Upper lobe of left lung (tissue), 6 donors: ENCODE measurements around the gene CTTN. TPM values are rescaled to one million over a fixed set of nuclear protein-coding genes. Genes with fewer than 3 reads are reported as not detected.
"Not testable (repeated sequence)": the region's sequence is repeated elsewhere in the genome, so short reads cannot be mapped to it uniquely, and the experiment has no call there.

Experiments used
- ATAC-seq, 2 donors: fragments of 200-7000 bp; cut with Tn5 transposase; one replicate each; pipeline ENCODE4 v1.9.1; 2022; ENCODE audit warnings: mild to moderate bottlenecking in 2 of 2, moderate library complexity in 2 of 2; ENCODE audit not compliant: low FRiP score in 2 of 2
- DNase-seq, 2 donors: peaks; one replicate each; pipeline ENCODE4 v3.0.0-alpha.2; 2019 to 2020
- H3K27ac ChIP-seq, 4 donors: fragments of 200-600 bp; sonication (generic); one replicate each; pipeline ENCODE4 v1.5.1; 2016 to 2019
- H3K27me3 ChIP-seq, 4 donors: fragments of 200-600 bp; sonication (generic); one replicate each; pipeline ENCODE4 v1.5.1; 2017 to 2019
- H3K36me3 ChIP-seq, 4 donors: fragments of 200-600 bp; sonication (generic); one replicate each; pipeline ENCODE4 v1.5.1; 2016 to 2019
- H3K4me1 ChIP-seq, 4 donors: fragments of 200-600 bp; sonication (generic); one replicate each; pipeline ENCODE4 v1.5.1; 2018 to 2019
- H3K4me3 ChIP-seq, 4 donors: fragments of 200-600 bp; sonication (generic); one replicate each; pipeline ENCODE4 v1.5.1; 2017 to 2019; ENCODE audit warnings: mild to moderate bottlenecking in 2 of 4, moderate library complexity in 1 of 4
- H3K9me3 ChIP-seq, 4 donors: fragments of 200-600 bp; sonication (generic); one replicate each; pipeline ENCODE4 v1.5.1; 2018 to 2019
- EP300 ChIP-seq, 4 donors: sonication (generic); formaldehyde crosslinking; IDR thresholded peaks; one replicate each; pipeline ENCODE4 v1.5.1; 2017; ENCODE audit warnings: antibody characterized with exemption in 4 of 4, control low read depth in 2 of 4
- POLR2A ChIP-seq, 4 donors: fragments of 450-650 bp; IDR thresholded peaks; one replicate each; pipeline ENCODE4 v1.5.1; 2016 to 2017; ENCODE audit warnings: antibody characterized with exemption in 4 of 4, mild to moderate bottlenecking in 2 of 4
- POLR2AphosphoS5 ChIP-seq, 2 donors: sonication (generic); formaldehyde crosslinking; IDR thresholded peaks; one replicate each; pipeline ENCODE4 v1.5.1; 2017; ENCODE audit warnings: antibody characterized with exemption in 2 of 2
- WGBS, 2 donors: methylation state at CpG; one replicate each; pipeline ENCODE4 v1.1.5; 2017 to 2018; 5-methylcytosine and 5-hydroxymethylcytosine counted together
- total RNA-seq, 6 donors: library from RNA; depleted of rRNA in 4 of 6; stranded (reverse); fragments of >200 nt in 4 of 6; gene quantifications; one replicate each; pipeline versions ENCODE4 v1.1.0 to v1.2.1, GENCODE V29; 2016 to 2021
- TF ChIP-seq, protein P1 (sequence below), 6 experiments: fragments of 450-650 bp in 4 of 6; fragments of 200-600 bp in 2 of 6; sonication (generic) in 2 of 6; IDR thresholded peaks; one replicate each; pipeline ENCODE4 v1.5.1; 2016 to 2019; ENCODE audit warnings: antibody characterized with exemption in 6 of 6
- donor health status: DM: no; HTN: no; CAD: no; lungs with moderate emphysema.
- donor health status: DM: no; HTN: yes; CAD: no; lungs with severe emphysema.

Gene CTTN
- total RNA-seq, 6 donors from 2014 or later, result 175 to 413 (median 218) TPM

DNA sequence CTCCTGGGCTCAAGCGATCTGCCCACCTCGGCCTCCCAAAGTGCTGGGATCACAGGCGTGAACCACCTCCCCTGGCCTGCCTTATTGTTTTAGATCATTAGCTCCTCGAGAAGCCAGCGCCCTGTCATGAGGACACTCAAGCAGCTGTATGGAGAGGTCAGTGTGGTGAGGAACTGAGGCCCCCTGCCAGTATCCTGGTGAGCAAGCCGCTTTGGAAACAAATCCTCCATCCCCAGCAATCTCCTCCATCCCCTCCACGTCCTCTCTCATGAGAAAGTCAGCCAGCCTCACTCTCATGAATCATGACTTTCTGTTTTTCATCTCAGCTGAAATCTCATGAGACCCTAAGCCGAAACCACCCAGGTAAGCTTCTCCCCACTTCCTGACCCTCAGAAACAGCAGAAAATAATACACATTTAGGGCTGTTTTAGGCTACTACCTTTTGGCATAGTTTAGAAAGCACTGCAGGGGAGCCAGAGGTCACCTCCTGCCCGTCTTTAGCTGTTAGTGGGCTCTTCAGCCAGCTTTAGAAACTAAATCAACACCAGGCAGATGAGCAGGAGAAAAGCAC, 56.0 kb downstream of the CTTN start:
- H3K4me3 ChIP-seq, result no peak overlapping the region
- no peaks in the 10 kb centered on the region for H3K4me1 ChIP-seq
- DNase-seq (no peak), ATAC-seq (no peak)
- H3K36me3 ChIP-seq, result no peaks in the 10 kb centered on the region
- H3K27me3 ChIP-seq, result no peaks in the 10 kb centered on the region
- peaks cover under 1 to 11% (median 5%) of the 10 kb centered on the region in 4 donors for H3K9me3 ChIP-seq
- no peak for TF ChIP-seq EP300 (IDR thresholded peaks at IDR 0.05)
- no peak for TF ChIP-seq POLR2A (IDR thresholded peaks at IDR 0.05)
- no peak for TF ChIP-seq POLR2AphosphoS5 (IDR thresholded peaks at IDR 0.05)
- TF ChIP-seq, protein P1, sequence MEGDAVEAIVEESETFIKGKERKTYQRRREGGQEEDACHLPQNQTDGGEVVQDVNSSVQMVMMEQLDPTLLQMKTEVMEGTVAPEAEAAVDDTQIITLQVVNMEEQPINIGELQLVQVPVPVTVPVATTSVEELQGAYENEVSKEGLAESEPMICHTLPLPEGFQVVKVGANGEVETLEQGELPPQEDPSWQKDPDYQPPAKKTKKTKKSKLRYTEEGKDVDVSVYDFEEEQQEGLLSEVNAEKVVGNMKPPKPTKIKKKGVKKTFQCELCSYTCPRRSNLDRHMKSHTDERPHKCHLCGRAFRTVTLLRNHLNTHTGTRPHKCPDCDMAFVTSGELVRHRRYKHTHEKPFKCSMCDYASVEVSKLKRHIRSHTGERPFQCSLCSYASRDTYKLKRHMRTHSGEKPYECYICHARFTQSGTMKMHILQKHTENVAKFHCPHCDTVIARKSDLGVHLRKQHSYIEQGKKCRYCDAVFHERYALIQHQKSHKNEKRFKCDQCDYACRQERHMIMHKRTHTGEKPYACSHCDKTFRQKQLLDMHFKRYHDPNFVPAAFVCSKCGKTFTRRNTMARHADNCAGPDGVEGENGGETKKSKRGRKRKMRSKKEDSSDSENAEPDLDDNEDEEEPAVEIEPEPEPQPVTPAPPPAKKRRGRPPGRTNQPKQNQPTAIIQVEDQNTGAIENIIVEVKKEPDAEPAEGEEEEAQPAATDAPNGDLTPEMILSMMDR (IDR thresholded peaks at IDR 0.05), result no peak
- H3K27ac ChIP-seq, result no peak overlapping the region
- 75 to 78% methylated on average over 9 of the region's 9 CpGs for WGBS, 2 donors

DNA sequence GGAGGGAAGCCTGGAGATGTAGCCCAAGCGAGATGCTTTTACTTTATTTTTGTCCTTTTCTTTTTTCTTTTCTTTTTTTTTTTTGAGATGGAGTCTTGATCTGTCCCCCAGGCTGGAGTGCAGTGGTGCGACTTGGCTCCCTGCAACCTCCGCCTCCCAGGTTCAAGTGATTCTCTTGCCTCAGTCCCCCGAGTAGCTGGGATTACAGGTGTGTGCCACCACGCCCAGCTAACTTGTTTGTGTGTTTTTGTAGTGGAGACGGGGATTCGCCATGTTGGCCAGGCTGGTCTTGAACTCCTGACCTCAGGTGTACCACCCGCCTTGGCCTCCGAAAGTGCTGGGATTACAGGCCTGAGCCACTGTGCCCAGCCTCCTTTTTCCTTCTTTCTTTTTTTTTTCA, 56.5 kb downstream of the CTTN start:
- H3K36me3 ChIP-seq, H3K27me3 ChIP-seq, DNase-seq, H3K4me3 ChIP-seq, ATAC-seq, H3K4me1 ChIP-seq, H3K27ac ChIP-seq, H3K9me3 ChIP-seq: not testable (repeated sequence)
- WGBS, 2 donors, result 82 to 93% methylated on average over 9 of the region's 9 CpGs

DNA sequence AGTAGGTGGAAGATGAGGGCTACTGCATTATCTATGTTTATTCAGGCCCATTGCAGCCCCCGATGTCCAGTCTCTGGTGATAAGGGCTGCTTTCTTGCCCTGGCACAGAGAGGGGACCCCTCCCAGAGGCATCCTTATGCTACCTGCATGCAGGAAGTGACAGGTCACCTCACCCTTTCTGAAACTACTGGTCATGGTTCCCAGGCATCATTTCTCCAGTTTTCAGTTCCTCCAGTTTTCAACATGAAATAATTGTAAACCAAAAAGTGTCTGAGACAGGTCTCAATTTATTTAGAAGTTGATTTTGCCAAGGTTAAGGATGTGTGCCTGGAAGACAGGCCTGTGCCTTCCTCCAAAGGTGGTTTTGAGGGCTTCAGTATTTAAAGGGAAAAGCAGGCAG, 57.0 kb downstream of the CTTN start:
- H3K4me3 ChIP-seq, result no peak overlapping the region
- H3K27me3 ChIP-seq, result no peaks in the 10 kb centered on the region
- H3K36me3 ChIP-seq, result no peaks in the 10 kb centered on the region
- H3K4me1 ChIP-seq, result no peaks in the 10 kb centered on the region
- TF ChIP-seq EP300 (IDR thresholded peaks at IDR 0.05) (no peak), POLR2AphosphoS5 (IDR thresholded peaks at IDR 0.05) (no peak), POLR2A (IDR thresholded peaks at IDR 0.05) (no peak)
- TF ChIP-seq, protein P1 (IDR thresholded peaks at IDR 0.05), result no peak
- peaks cover 0 to 3% (median 0%) of the 10 kb centered on the region in 4 donors for H3K9me3 ChIP-seq
- H3K27ac ChIP-seq, result no peak overlapping the region
- ATAC-seq (no peak), DNase-seq (no peak)
- WGBS, 2 donors, result 64 to 79% methylated on average over 1 of the region's 1 CpG

DNA sequence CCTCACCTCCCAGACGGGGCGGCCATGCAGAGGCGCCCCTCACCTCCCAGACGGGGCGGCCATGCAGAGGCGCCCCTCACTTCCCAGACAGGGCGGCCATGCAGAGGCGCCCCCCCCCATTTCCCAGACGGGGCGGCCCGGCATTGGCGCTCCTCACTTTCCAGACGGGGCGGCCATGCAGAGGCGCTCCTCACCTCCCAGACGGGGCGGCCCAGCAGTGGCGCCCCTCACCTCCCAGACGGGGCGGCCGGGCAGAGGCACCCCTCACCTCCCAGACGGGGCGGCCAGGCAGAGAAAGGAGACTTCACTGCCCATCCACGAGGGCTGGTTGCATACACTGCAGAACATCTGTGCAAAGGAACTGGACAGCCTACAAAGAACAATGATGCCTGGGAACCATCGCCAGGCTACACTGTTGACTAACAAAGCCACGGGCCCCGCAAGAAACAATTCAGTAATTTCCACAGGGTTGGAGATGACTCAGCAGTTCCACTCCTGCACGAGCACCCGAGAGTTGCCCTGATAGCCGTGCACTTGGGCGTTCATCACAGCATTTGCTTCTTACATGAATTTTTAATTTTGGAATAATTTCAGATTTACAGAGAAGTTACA, 58.7 kb downstream of the CTTN start:
- ATAC-seq (peak in 1 of 2 donors; percentile 41), DNase-seq (no peak)
- Histone ChIP-seq H3K36me3 (no peaks in the 10 kb centered on the region), H3K4me3 (no peak overlapping the region), H3K27ac (no peak overlapping the region), H3K27me3 (no peaks in the 10 kb centered on the region), H3K9me3 (no peaks in the 10 kb centered on the region), H3K4me1 (no peaks in the 10 kb centered on the region)
- TF ChIP-seq EP300 (IDR thresholded peaks at IDR 0.05) (no peak), POLR2A (IDR thresholded peaks at IDR 0.05) (no peak), POLR2AphosphoS5 (IDR thresholded peaks at IDR 0.05) (no peak)
- TF ChIP-seq, protein P1 (IDR thresholded peaks at IDR 0.05), result no peak
- 39 to 67% methylated on average over 8 to 29 of the region's 31 CpGs for WGBS, 2 donors

- no peaks in the 10 kb centered on the region for H3K9me3 ChIP-seq
- no peak overlapping the region for H3K4me3 ChIP-seq
- WGBS, 2 donors, result 75 to 77% methylated on average over 2 of the region's 2 CpGs
- no peak overlapping the region for H3K27ac ChIP-seq
- TF ChIP-seq POLR2A (IDR thresholded peaks at IDR 0.05) (no peak), EP300 (IDR thresholded peaks at IDR 0.05) (no peak), POLR2AphosphoS5 (IDR thresholded peaks at IDR 0.05) (no peak)
- TF ChIP-seq, protein P1 (IDR thresholded peaks at IDR 0.05), result no peak
- H3K36me3 ChIP-seq, result no peaks in the 10 kb centered on the region
- ATAC-seq (no peak), DNase-seq (no peak)
- no peaks in the 10 kb centered on the region for H3K4me1 ChIP-seq
- H3K27me3 ChIP-seq, result no peaks in the 10 kb centered on the region
These were observed 60.4 kb downstream of the CTTN start for GRCh38 chr11:70458736-70459135.
